PFSK-1 (cell line): ENCODE measurements around the gene CLK1.

Experiments used
- POLR2AphosphoS5 ChIP-seq: IDR thresholded peaks from 2 replicates; pipeline ENCODE4 v1.6.1; 2012; ENCODE audit warnings: low read depth, mild to moderate bottlenecking, control low read depth, low read length, moderate library complexity
- REST ChIP-seq, 2 experiments: IDR thresholded peaks; 2 replicates each; pipeline versions ENCODE4 v1.6.1 to v1.8.0; 2011 to 2012; ENCODE audit warnings: low read depth in 2 of 2, low read length in 2 of 2, control low read depth in 1 of 2, inconsistent platforms in 1 of 2, mild to moderate bottlenecking in 1 of 2, moderate library complexity in 1 of 2; ENCODE audit not compliant: insufficient read depth in 1 of 2
- SIN3A ChIP-seq: IDR thresholded peaks from 2 replicates; pipeline ENCODE4 v1.6.1; 2012; ENCODE audit warnings: mild to moderate bottlenecking, low read length, moderate library complexity, borderline replicate concordance; ENCODE audit not compliant: insufficient read depth
- TAF1 ChIP-seq: IDR thresholded peaks from 2 replicates; pipeline ENCODE4 v1.6.1; 2012; ENCODE audit warnings: low read length, control low read depth, borderline replicate concordance; ENCODE audit not compliant: insufficient read depth

- TF ChIP-seq REST (IDR thresholded peaks at IDR 0.05; ENCODE audit: insufficient read depth in 1 of 2, low read depth in 2 of 2, low read length in 2 of 2) (no peak), POLR2AphosphoS5 (no peak), SIN3A (no peak), TAF1 (no peak)
Observed at GRCh38 chr2:200869014-200869413, 4.6 kb upstream of the CLK1 start.
